Activated T-cell treated with anti-CD3 and anti-CD28 coated beads for 1 hour (primary cell): ENCODE results near the gene SLCO4A1.
A peak's percentile ranks its signal among the peaks of the same experiment; 100 is the strongest.

ENCODE experiments used
- DNase-seq: peaks from one replicate; pipeline ENCODE4 v3.0.0-alpha.2; 2020; ENCODE audit warnings: low read depth

SLCO4A1 gene, protein sequence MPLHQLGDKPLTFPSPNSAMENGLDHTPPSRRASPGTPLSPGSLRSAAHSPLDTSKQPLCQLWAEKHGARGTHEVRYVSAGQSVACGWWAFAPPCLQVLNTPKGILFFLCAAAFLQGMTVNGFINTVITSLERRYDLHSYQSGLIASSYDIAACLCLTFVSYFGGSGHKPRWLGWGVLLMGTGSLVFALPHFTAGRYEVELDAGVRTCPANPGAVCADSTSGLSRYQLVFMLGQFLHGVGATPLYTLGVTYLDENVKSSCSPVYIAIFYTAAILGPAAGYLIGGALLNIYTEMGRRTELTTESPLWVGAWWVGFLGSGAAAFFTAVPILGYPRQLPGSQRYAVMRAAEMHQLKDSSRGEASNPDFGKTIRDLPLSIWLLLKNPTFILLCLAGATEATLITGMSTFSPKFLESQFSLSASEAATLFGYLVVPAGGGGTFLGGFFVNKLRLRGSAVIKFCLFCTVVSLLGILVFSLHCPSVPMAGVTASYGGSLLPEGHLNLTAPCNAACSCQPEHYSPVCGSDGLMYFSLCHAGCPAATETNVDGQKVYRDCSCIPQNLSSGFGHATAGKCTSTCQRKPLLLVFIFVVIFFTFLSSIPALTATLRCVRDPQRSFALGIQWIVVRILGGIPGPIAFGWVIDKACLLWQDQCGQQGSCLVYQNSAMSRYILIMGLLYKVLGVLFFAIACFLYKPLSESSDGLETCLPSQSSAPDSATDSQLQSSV

DNA sequence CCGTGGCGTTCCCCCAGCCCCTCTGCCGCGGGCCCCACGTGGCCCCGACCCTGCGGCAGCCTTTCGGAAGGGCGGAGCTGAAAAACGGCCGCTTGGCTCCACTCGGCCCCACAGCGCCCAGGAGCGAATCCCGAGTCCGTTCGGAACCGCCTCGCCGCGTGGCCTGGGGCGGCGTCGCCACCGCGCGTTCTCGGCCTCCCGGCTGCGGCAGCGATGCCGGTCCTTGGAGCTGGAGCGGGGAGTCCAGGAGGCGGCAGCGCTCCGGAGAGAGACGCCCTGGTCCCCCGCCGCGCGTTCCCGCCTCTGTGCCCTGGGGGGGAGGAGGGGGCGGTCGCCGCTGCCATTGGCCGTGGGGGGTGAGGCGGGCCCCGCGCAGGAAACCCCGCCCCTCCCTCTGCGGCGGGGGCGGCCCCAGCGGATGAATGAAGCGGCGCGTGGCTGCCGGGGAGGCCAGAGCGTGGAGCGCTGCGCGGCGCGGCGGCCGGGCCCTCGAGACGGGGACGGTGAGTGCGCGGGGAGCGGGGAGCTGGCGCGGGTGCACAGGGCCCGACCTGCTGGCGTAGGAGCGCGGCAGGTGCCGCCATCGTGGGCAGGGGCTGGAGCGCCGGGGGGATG, at the start of gene SLCO4A1:
SLCO4A1 (plus strand) TSS at position 453 of the 615 bp plus-strand sequence. CDS start 13,952 bp downstream, outside the sequence.
- peak; percentile 76 for DNase-seq

GRCh38 chr20:62592506-62593177, 49.7 kb upstream of the SLCO4A1 start:
- DNase-seq, result no peak

- no peak for DNase-seq
These were observed 48.7 kb upstream of the SLCO4A1 start for GRCh38 chr20:62593616-62594015.

- DNase-seq, result no peak
These were observed 47.2 kb upstream of the SLCO4A1 start for GRCh38 chr20:62595069-62595468.

DNA sequence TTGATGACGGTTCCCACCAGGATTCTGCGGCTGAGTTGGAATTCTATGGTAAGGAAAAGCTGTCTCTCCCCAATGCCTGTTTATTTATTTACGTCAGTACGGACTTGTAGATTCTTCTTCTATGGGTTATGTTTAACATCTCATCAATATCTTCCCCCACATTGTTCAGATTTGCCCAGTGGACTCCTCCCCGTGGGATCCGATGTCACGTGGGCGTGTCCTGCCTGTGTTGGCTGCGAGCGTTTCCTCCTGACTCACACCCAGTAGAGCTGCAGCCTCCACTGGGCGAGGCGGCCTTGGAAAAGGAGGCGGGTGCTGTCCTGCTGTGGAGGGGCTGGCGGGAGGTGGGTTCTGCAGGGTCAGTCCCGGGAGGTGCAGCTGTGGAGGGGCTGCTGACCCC, 46.8 kb upstream of the SLCO4A1 start:
- DNase-seq, result no peak

- no peak for DNase-seq
These were observed 45.8 kb upstream of the SLCO4A1 start for GRCh38 chr20:62596486-62596885.

DNA sequence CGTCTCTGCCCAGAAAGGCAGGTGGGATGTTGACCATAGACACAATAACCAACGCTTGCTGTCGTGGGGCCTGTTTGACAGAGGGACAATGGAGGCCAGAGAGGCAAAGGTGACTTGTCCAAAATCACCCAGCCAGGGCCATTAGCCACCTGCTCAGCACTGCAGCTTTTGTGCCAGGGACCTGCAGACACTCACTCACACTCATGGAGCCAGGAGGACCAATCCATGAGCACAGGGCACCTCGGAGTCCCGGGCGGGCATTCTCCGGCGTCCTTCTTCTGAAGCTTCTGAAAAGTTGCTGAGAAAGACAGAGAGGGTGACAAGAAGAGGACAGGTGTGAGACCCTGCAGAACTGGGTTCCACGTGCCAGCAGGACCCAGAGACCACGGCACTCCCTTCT, 45.4 kb upstream of the SLCO4A1 start:
- DNase-seq, result no peak

GRCh38 chr20:62597416-62598115, 44.7 kb upstream of the SLCO4A1 start:
- DNase-seq, result no peak

- no peak for DNase-seq
These were observed 43.5 kb upstream of the SLCO4A1 start for GRCh38 chr20:62598761-62599194.

DNA sequence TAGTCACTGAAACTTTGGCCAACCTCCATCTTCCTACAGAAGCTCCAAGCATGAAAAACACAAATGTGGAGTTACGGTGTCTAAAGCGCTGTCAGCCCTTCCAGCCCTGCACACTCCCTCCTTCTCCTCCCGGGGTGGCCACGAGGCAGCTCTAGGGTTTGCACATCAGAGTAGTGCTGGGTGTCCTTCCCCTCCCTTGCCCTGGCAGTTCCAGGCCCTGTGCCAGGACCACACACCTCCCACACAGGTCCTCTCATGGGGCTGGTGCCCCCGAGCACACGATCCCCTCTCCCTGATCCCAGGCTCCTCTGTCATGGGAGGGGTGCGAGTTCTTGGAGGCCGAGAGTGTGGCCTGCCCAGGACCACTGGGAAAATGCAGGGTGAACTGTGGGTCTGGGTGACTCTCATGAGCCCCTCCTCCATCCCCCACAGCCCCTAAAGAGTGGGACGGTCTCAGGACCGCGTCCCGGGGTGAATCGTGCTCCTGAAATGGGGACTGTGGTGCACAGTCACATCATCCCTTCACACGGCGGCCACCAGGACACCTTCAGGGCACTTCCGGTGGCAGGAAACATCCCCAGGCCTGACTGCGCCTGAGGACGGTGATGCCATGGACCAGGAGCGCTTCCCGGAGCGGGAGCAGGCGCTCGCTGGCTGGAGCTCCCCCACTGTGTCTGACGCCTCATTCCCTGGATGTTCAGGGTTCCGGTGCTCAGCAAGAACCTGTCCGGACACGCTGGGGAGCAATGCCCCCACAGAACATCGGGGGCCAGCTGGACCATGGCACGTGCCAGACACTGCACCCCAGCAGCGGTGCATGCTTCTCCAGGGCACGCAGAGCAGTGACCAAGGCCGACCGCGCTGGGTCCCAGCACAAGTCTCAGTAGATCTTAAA, 42.8 kb upstream of the SLCO4A1 start:
- DNase-seq, result no peak

DNA sequence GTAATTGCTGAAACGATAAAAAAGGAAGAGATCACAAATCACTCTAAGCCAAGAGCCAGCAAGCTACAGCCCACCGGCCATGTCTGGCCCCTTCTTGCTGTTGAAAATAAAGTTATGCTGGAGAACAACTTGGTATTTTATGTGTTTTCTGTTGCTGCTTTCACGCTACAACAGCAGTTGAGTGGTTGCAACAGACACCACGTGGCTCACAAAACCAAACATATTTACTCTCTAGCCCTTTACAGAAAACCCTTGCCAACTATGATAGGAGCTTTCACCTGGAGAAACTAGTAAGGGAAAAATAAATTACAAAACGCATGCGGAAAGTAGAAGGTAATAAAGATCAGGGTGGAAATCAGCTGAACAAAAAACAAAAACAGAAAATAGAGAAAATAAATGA, 41.1 kb upstream of the SLCO4A1 start:
- DNase-seq, result no peak

- DNase-seq, result no peak
These were observed 40.6 kb upstream of the SLCO4A1 start for GRCh38 chr20:62601714-62602113.

GRCh38 chr20:62602550-62602949, 39.8 kb upstream of the SLCO4A1 start:
- DNase-seq, result no peak

DNA sequence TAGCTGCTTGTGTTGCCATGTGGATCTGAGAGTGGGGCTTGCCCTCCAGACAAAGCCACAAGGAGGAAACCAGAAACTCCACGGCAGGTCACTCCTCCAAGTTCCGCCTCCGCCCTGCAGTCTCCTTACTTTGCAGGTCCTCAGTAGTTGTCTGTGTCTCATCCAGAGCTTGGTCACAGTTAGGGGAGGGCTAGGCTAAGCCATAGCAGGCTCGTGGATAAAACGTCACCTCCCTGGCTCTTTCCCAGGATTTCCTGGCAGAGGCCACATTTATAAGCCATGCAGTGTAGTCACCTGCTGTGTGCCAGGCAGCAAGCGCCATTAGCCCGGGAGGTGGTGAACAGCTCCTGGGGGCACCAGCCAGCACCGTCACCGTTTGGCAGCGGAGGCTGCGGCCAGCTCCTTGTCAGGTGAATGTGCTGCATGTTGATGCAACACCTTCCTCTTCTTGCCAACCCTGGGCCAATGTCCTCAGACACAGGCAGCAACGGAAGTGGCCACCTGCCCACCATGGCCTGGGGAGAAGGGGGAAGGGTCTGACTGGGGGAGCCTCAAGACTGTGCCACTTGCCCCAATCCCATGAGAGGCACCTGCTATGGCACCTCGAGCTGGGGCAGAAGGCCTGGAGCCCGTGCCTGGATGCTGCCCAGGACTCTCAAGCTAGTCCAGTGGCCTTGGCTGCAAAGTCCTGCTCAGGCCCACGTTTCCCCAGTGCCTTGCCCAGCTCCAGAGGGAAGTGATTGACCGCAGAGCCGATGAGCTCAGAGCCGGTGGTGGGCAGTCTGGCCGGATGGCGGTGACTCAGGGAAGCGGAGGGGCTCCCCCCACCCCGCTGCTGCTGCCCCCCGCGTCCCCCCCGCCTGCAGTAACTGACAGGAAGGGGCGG, 39.0 kb upstream of the SLCO4A1 start:
- no peak for DNase-seq

- no peak for DNase-seq
These were observed 38.2 kb upstream of the SLCO4A1 start for GRCh38 chr20:62603907-62604785.

DNA sequence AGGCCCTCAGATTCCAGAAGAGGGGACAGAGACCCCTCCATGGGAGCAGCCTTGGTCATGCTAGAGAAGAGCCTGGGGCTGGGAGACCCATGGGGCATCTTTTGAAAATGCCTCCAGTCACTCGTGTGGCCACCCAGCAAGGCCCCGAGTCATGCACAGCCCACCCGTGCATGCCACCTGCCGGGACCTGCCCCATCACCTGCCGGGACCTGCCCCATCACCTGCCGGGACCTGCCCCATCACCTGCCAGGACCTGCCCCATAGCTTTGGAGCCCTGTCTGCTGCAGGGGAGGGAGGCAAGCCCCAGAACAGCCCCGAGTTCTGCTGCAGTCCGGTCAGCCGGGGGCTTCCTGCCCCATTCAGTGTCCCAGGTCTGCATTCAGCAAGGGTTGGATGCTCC, 37.5 kb upstream of the SLCO4A1 start:
- no peak for DNase-seq

DNA sequence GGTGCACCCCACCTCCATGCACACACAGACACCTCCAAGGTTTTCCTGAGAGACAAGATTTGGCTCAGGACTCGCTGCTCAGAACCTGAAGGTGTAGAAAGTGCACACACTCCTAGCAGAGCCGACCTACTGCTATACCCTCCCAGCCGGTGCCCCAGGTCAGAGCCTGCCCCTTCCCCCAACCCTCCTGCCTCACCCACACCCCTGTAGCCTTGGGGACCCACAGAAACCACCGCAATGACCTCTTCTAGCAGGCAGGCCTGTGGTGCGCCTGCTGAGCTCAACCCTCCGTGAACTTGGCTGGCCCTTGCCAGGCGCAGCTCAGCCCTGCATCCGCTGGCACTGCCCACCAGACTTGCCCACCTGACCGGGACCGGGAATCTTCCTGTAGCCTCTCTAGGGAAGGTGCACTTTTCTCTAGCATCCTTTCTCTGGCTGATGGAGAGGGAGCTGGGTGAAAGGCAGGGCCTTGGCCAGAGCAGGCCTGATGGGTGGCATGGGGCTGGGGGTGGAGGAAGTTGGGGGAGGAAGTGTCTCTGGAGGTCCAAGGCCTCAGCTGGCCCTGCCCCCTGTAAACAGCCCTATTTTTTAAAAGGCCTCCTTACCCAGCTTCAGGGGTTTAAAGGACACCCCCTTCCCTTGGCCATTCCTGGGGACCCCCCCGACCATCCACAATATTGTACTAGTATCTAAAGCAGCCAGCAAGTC, 36.9 kb upstream of the SLCO4A1 start:
- DNase-seq, result no peak

- DNase-seq, result no peak
These were observed 36.3 kb upstream of the SLCO4A1 start for GRCh38 chr20:62606016-62606415.
